Hematopoietic multipotent progenitor cell treated with erythropoietin and hydrocortisone succinate and interleukin-3 and kit ligand, for 4 days (in vitro differentiated cells): ENCODE results near the gene DOCK1.

Experiments
- DNase-seq: peaks from one replicate; pipeline ENCODE4 v3.0.0-alpha.2; 2015

DOCK1 gene

GRCh38 chr10:127013211-127013656 is 108.0 kb downstream of the DOCK1 start:
- DNase-seq: no peak

- no peak for DNase-seq
Measured at GRCh38 chr10:127013691-127014473, 108.7 kb downstream of the DOCK1 start.

GRCh38 chr10:127014671-127015070 is 109.4 kb downstream of the DOCK1 start:
- DNase-seq: no peak

- DNase-seq: no peak
Measured at GRCh38 chr10:127015373-127015772, 110.1 kb downstream of the DOCK1 start.

- DNase-seq: no peak
Measured at GRCh38 chr10:127016331-127016730, 111.1 kb downstream of the DOCK1 start.

GRCh38 chr10:127017541-127018297 is 112.5 kb downstream of the DOCK1 start:
- no peak for DNase-seq

- DNase-seq: no peak
Measured at GRCh38 chr10:127018298-127018650, 113.0 kb downstream of the DOCK1 start.

GRCh38 chr10:127018766-127019165 is 113.5 kb downstream of the DOCK1 start:
- DNase-seq: no peak

- DNase-seq: no peak
Measured at GRCh38 chr10:127020260-127020659, 115.0 kb downstream of the DOCK1 start.

GRCh38 chr10:127021801-127022200 is 116.6 kb downstream of the DOCK1 start:
- no peak for DNase-seq

GRCh38 chr10:127024685-127025435 is 119.6 kb downstream of the DOCK1 start:
- DNase-seq: no peak

GRCh38 chr10:127027786-127028185 is 122.6 kb downstream of the DOCK1 start:
- no peak for DNase-seq

GRCh38 chr10:127028556-127028955 is 123.3 kb downstream of the DOCK1 start:
- no peak for DNase-seq

- no peak for DNase-seq
Measured at GRCh38 chr10:127029061-127029460, 123.8 kb downstream of the DOCK1 start.

GRCh38 chr10:127033216-127034033 is 128.2 kb downstream of the DOCK1 start:
- no peak for DNase-seq

- DNase-seq: peak; percentile 28
Measured at GRCh38 chr10:127034034-127034633, 128.9 kb downstream of the DOCK1 start.

- DNase-seq: no peak
Measured at GRCh38 chr10:127034790-127035189, 129.6 kb downstream of the DOCK1 start.

GRCh38 chr10:127035827-127036226 is 130.6 kb downstream of the DOCK1 start:
- no peak for DNase-seq

GRCh38 chr10:127036987-127037386 is 131.8 kb downstream of the DOCK1 start:
- DNase-seq: no peak

GRCh38 chr10:127039435-127039834 is 134.2 kb downstream of the DOCK1 start:
- DNase-seq: no peak

- DNase-seq: no peak
Measured at GRCh38 chr10:127040756-127041155, 135.5 kb downstream of the DOCK1 start.

GRCh38 chr10:127041552-127041951 is 136.3 kb downstream of the DOCK1 start:
- DNase-seq: no peak
